ENCODE data around the gene EEIG2. TPM values are rescaled to one million over a fixed set of nuclear protein-coding genes. Genes with fewer than 3 reads are reported as not detected.

The EEIG2 gene
- total RNA-seq, 2 donors from 2014 or later = 8.9 to 9.9 TPM

DNA sequence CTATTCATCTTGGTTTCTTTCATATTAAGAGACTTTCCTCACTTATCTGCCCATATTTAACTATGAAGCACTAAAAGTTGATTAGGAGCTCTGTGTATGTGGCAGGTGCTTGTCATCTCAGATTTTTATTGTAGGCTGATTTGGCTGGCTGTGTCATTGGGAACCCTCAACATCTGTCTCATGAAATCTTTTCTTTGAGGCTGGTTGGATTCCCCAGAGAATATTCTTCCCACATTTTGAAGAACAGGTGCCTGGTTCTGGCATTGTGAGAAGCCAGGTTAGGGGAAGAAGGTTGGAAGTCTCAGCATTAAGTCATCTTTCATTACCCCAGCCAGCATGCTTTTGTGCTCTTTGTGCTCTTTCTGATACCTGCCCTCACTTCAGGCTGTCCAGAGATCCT, 37.1 kb downstream of the EEIG2 start:
- Mint-ChIP-seq H3K27me3 (ENCODE audit: low read depth) (no peaks in the 10 kb centered on the region), H3K36me3 (ENCODE audit: insufficient read depth in 2 of 2) (no peaks in the 10 kb centered on the region), H3K9me3 (no peaks in the 10 kb centered on the region), H3K27ac (no peak overlapping the region), H3K4me3 (no peak overlapping the region), H3K4me1 (ENCODE audit: low read depth) (peaks cover 6% of the 10 kb centered on the region)
- DNase-seq (no peak), ATAC-seq (replicated peaks in 1 of 2) (no peak)

DNA sequence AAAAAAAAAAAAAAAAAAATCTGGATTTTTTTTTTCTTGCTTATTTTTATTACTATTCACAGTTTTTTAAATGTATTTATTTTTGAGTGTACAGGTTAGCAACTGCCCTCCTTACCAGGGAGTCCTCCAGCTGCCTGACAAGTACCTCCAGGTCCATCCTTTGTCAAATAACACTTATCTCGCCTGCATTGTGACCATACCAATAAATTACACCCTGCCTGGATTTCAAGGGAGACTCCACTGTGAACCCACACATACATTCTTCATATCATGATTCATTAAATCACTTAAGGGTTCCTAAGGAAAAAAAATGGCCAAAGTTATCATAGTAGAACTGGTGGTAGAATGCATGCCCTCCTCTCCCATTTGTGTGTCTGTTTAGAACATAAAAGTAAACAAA, 38.4 kb downstream of the EEIG2 start:
- Mint-ChIP-seq H3K4me3 (no peak overlapping the region), H3K9me3 (no peaks in the 10 kb centered on the region), H3K4me1 (ENCODE audit: low read depth) (no peaks in the 10 kb centered on the region), H3K27ac (no peak overlapping the region), H3K27me3 (ENCODE audit: low read depth) (no peaks in the 10 kb centered on the region), H3K36me3 (ENCODE audit: insufficient read depth in 2 of 2) (no peaks in the 10 kb centered on the region)
- ATAC-seq (replicated peaks in 1 of 2) (no peak), DNase-seq (no peak)

DNA sequence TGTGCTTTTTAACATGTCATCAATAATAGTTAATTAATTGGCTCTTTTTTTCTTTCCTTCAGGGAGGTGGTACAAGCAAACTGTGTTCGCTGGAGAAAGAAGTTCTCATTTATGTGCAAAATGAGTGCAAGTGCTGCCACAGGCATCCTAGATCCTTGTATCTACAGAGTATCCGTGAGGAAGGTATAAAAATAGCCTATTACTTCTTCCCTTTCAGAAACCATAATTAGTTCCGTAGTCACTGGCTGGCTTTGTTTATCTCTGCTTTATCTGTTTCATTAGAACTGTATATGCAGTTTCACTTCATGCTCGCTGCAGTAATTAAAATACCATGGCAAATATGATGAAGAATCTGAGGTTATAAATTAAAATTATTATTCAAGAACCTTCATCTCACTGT, 40.6 kb downstream of the EEIG2 start:
- no peaks in the 10 kb centered on the region for H3K27me3 Mint-ChIP-seq (ENCODE audit: low read depth)
- ATAC-seq (replicated peaks in 1 of 2) = no peak

DNA sequence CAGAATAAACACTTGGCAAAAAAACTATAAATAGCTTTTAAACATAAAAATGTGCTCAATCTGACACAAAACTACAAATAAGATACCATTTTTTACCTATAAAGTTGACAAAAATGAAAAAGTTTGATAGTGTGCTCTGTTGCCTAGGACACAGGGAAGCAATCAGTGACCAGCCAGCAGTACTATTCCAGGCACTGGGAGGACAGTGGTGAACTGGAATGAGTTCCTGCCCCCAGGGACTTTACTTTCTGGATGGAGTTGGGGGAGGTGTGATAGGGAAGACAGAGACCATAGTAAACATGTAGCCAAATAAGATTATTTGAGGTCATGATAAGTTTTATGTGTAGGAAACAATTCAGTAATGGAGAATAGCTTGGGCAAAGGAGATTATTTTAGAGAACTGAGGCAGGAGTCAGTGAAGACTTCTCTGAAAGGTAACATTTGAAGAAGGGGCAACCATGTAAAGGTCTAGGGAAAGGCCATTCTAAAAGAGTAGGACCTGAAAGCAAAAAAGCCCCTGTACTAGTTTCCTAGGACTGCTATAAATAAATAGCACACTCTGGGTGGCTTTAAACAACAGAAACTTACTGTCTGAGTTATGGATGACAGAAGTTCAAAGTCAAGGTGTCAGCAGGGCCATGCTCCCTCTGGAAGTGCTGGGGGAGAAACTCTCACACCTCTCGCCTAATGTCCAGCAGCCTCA, 42.0 kb downstream of the EEIG2 start:
- H3K9me3 Mint-ChIP-seq = no peaks in the 10 kb centered on the region
- no peak overlapping the region for H3K27ac Mint-ChIP-seq
- H3K4me3 Mint-ChIP-seq = no peak overlapping the region
- no peaks in the 10 kb centered on the region for H3K4me1 Mint-ChIP-seq (ENCODE audit: low read depth)
- ATAC-seq (replicated peaks in 1 of 2) (no peak), DNase-seq (no peak)
- no peaks in the 10 kb centered on the region for H3K27me3 Mint-ChIP-seq (ENCODE audit: low read depth)
- H3K36me3 Mint-ChIP-seq (ENCODE audit: insufficient read depth in 2 of 2) = no peaks in the 10 kb centered on the region

More for the DNA sequence above, 40.6 kb downstream of the EEIG2 start:
- DNase-seq = no peak
- Mint-ChIP-seq H3K36me3 (ENCODE audit: insufficient read depth in 2 of 2) (no peaks in the 10 kb centered on the region), H3K4me1 (ENCODE audit: low read depth) (no peaks in the 10 kb centered on the region), H3K4me3 (no peak overlapping the region), H3K27ac (no peak overlapping the region), H3K9me3 (no peaks in the 10 kb centered on the region)

DNA sequence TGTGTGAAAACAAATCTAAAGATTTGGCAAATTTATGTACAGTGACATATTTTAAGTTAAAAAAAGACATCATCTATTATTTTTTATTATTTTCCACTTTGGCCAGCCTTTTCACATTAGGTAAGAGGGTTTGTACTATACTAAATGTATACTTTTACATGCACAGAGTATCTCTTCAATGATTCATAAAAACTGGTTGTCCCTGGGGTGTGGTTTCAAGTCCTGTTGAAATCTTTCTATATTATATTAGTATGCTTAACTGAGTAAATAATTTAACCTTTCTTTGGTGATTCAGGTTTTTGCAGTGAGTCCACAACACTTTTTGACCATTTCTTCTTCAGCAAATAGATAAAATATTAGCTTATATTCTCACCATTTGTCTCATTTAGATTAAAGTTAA, 45.7 kb downstream of the EEIG2 start:
- Mint-ChIP-seq H3K27ac (no peak overlapping the region), H3K36me3 (ENCODE audit: insufficient read depth in 2 of 2) (no peaks in the 10 kb centered on the region), H3K4me1 (ENCODE audit: low read depth) (no peaks in the 10 kb centered on the region), H3K4me3 (no peak overlapping the region), H3K9me3 (no peaks in the 10 kb centered on the region), H3K27me3 (ENCODE audit: low read depth) (no peaks in the 10 kb centered on the region)
- no peak for DNase-seq
- ATAC-seq (replicated peaks in 1 of 2) = no peak

DNA sequence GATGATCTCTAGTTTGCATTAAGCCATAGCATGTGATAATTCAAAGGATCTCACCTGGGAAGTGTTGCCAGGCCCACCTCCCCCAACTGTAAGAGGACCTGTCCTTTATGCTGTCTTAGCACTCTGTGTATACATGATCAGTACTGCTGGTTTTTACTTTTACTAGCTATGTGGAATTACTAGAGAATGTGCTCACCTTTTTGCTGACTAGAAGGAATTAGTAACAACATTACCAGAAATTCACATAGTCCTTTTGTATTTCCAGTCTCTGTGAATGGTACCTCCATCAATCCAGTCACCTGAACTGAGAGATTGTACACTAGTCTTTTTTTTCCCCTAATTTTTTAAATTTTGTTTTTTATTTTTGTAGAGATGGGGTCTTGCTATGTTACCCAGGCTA, 46.6 kb downstream of the EEIG2 start:
- no peaks in the 10 kb centered on the region for H3K36me3 Mint-ChIP-seq (ENCODE audit: insufficient read depth in 2 of 2)
- DNase-seq (no peak), ATAC-seq (replicated peaks in 1 of 2) (no peak)
- H3K4me1 Mint-ChIP-seq (ENCODE audit: low read depth) = no peaks in the 10 kb centered on the region
- no peak overlapping the region for H3K4me3 Mint-ChIP-seq
- H3K27me3 Mint-ChIP-seq (ENCODE audit: low read depth) = no peaks in the 10 kb centered on the region
- no peaks in the 10 kb centered on the region for H3K9me3 Mint-ChIP-seq
- no peak overlapping the region for H3K27ac Mint-ChIP-seq

DNA sequence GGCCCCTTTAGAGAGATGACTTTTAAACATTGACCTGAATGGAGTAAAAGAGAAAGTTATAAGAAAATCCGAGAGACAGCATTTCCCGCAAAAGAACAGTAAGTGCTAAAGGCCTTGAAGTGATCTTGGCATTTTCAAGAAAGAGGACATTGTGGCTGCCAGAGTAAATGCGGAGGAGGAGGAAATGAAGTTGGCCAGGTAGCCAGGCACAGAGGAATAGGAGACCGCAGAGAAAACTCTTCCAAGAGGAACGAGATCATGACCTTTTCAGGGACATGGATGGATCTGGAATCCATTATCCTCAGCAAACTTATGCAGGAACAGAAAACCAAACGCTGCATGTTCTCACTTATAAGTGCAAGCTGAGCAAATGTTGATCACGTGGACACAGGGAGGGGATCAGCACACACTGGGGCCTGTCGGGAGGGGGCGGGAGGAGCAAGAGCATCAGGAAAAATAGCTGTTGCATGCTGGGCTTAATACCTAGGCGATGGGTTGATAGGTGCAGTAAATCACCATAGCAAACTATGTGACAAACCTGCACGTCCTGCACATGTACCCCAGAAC, 49.7 kb downstream of the EEIG2 start:
- no peaks in the 10 kb centered on the region for H3K4me1 Mint-ChIP-seq (ENCODE audit: low read depth)
- no peak overlapping the region for H3K27ac Mint-ChIP-seq
- H3K4me3 Mint-ChIP-seq = no peak overlapping the region
- no peaks in the 10 kb centered on the region for H3K27me3 Mint-ChIP-seq (ENCODE audit: low read depth)
- H3K36me3 Mint-ChIP-seq (ENCODE audit: insufficient read depth in 2 of 2) = no peaks in the 10 kb centered on the region
- no peaks in the 10 kb centered on the region for H3K9me3 Mint-ChIP-seq
- ATAC-seq (replicated peaks in 1 of 2) = no peak
- no peak for DNase-seq

Other genes starting within 250 kb of the EEIG2 start
- not detected for gene NBPF6, start 109.8 kb upstream of the EEIG2 start, total RNA-seq
- gene HENMT1, start 101.0 kb downstream of the EEIG2 start, total RNA-seq = 10 to 100 TPM; 21.1 to 25.1 TPM
- 10 to 100 TPM; 86.3 to 87.4 TPM for gene PRPF38B, start 132.2 kb downstream of the EEIG2 start, total RNA-seq
- under 1 TPM; 0.14 to 0.26 TPM for gene FNDC7, start 152.8 kb downstream of the EEIG2 start, total RNA-seq
- 10 to 100 TPM; 45.0 to 45.5 TPM for gene STXBP3, start 186.6 kb downstream of the EEIG2 start, total RNA-seq